GM10248 (cell line): ENCODE results near the gene ELOVL3.

ENCODE experiments used
- CTCF ChIA-PET: fragments of 300-600 bp; sonication (Branson Sonifier 250); formaldehyde crosslinking; extraction: SDS; loops from one replicate; lab custom pipeline; 2021; ENCODE audit warnings: antibody characterized with exemption; lab: Yijun Ruan, JAX
- POLR2A ChIA-PET: fragments of 350-650 bp; sonication (Branson Sonifier 250); formaldehyde crosslinking; extraction: SDS; loops from one replicate; lab custom pipeline; 2020; ENCODE audit warnings: antibody characterized with exemption; lab: Yijun Ruan, JAX
- DNase-seq: peaks from one replicate; pipeline ENCODE4 v3.0.0; 2012; ENCODE audit errors: extremely low spot score
- CTCF ChIP-seq: IDR thresholded peaks from 2 replicates; pipeline ENCODE4 v1.5.1; 2012; ENCODE audit warnings: mild to moderate bottlenecking, low read depth; ENCODE audit errors: extremely low read depth, missing control alignments, control extremely low read depth

The ELOVL3 gene

GRCh38 chr10:102191956-102192355, 34.1 kb upstream of the ELOVL3 start:
- ChIA-PET CTCF (interaction anchor here (1.1 to 5.2 kb wide), 5 partner anchors 12 to 160 kb away, joined by 3 to 24 read pairs (median 3); no protein-coding TSS in a partner anchor), POLR2A (no interaction called here)
- TF ChIP-seq CTCF: no peak
- DNase-seq: no peak

GRCh38 chr10:102195296-102195870, 30.7 kb upstream of the ELOVL3 start:
- CTCF ChIA-PET: no interaction called here
- TF ChIP-seq CTCF: no peak
- no peak for DNase-seq
- POLR2A ChIA-PET: no interaction called here

GRCh38 chr10:102196893-102197292, 29.2 kb upstream of the ELOVL3 start:
- no peak for TF ChIP-seq CTCF
- peak; percentile 47 for DNase-seq
- POLR2A ChIA-PET: no interaction called here
- CTCF ChIA-PET: interaction anchor here (0.9 to 1.6 kb wide), 2 partner anchors 25 to 27 kb away, joined by 3 to 4 read pairs; no protein-coding TSS in a partner anchor

GRCh38 chr10:102198027-102198426, 28.1 kb upstream of the ELOVL3 start:
- ChIA-PET POLR2A (no interaction called here), CTCF (no interaction called here)
- TF ChIP-seq CTCF: no peak
- no peak for DNase-seq

GRCh38 chr10:102200751-102201640, 25.1 kb upstream of the ELOVL3 start:
- ChIA-PET POLR2A (no interaction called here), CTCF (interaction anchor here (0.9 to 2.1 kb wide), 4 partner anchors 10 to 151 kb away, joined by 3 to 11 read pairs (median 5); no protein-coding TSS in a partner anchor)
- no peak for TF ChIP-seq CTCF
- DNase-seq: no peak

- no peak for TF ChIP-seq CTCF
- ChIA-PET CTCF (no interaction called here), POLR2A (no interaction called here)
- no peak for DNase-seq
Measured at GRCh38 chr10:102202386-102202785, 23.7 kb upstream of the ELOVL3 start.
